HUES6 (cell line): ENCODE results near the gene KLF9.

ENCODE experiments used
- H3K27ac ChIP-seq: 2 replicates; pipeline ENCODE4 v1.7.0; 2013; ENCODE audit warnings: low read depth, mild to moderate bottlenecking, low read length, inconsistent platforms
- H3K27me3 ChIP-seq: 2 replicates; pipeline ENCODE4 v1.6.1; 2013; ENCODE audit warnings: low read length; ENCODE audit not compliant: control insufficient read depth, insufficient read depth
- H3K36me3 ChIP-seq: 2 replicates; pipeline ENCODE4 v1.6.1; 2013; ENCODE audit warnings: low read length; ENCODE audit not compliant: control insufficient read depth, insufficient read depth
- H3K4me1 ChIP-seq: 2 replicates; pipeline ENCODE4 v1.6.1; 2013; ENCODE audit warnings: low read length; ENCODE audit not compliant: control insufficient read depth, insufficient read depth
- H3K4me3 ChIP-seq: 2 replicates; pipeline ENCODE4 v1.5.1; 2013; ENCODE audit warnings: low read depth, low read length
- H3K9ac ChIP-seq: one replicate; pipeline ENCODE4 v1.6.1; 2013; ENCODE audit warnings: mild to moderate bottlenecking, low read length
- H3K9me3 ChIP-seq: 2 replicates; pipeline ENCODE4 v1.6.1; 2013; ENCODE audit warnings: low read depth, low read length; ENCODE audit not compliant: control insufficient read depth, insufficient read depth

KLF9 gene

DNA sequence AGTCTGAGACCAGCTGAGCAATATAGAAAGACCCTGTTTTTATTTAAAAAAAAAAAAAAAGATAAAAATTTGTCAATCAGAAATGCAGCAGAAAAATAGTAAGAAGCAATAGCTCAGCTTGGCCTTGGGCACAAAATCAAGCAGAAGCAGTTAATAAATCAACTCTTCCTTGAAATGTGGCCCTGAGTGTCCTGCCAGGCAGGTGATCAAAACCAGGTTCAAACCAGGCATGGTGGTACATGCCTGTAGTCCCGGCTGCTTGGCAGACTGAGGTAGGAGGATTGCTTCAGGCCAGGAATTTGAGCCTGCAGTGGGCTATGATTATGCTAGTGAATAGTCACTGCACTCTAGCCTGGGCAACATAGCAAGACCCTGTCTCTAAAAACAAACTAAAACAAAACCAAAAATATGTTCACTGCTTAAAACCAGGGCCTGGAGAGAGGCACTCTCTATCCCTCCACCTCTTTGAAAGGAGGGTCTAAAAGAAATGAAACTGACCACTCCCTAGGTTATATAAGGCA is 27.9 kb upstream of the KLF9 start:
- H3K27me3 ChIP-seq = no peaks in the 10 kb centered on the region
- H3K4me3 ChIP-seq = no peak overlapping the region
- H3K9me3 ChIP-seq = no peaks in the 10 kb centered on the region
- H3K27ac ChIP-seq = no peak overlapping the region
- peaks cover 3% of the 10 kb centered on the region; the same call in 1 of the 2 replicates for H3K4me1 ChIP-seq
- no peaks in the 10 kb centered on the region for H3K36me3 ChIP-seq
- no peak overlapping the region for H3K9ac ChIP-seq

DNA sequence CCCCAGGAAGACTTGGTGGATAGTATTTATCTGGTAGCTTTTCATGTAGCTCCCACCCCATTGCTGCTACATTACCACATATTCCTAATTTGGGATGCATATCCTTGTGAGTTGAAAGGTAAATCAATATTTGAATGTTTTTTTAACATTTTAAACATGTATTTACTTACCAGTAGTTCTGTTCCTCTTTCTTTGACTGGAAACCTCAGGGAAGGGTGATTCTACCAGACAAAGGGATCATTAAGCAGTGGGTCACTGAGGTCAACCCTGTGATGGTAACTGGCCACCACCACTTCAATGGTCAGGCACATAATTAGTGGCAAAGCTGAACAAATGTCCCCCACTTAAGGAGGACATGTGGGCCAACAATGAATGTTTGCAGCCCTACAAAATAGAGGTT is 27.2 kb upstream of the KLF9 start:
- Histone ChIP-seq H3K4me3 (no peak overlapping the region), H3K36me3 (no peaks in the 10 kb centered on the region), H3K9ac (no peak overlapping the region), H3K9me3 (no peaks in the 10 kb centered on the region), H3K4me1 (peaks cover 3% of the 10 kb centered on the region; the same call in 1 of the 2 replicates), H3K27ac (no peak overlapping the region), H3K27me3 (no peaks in the 10 kb centered on the region)

DNA sequence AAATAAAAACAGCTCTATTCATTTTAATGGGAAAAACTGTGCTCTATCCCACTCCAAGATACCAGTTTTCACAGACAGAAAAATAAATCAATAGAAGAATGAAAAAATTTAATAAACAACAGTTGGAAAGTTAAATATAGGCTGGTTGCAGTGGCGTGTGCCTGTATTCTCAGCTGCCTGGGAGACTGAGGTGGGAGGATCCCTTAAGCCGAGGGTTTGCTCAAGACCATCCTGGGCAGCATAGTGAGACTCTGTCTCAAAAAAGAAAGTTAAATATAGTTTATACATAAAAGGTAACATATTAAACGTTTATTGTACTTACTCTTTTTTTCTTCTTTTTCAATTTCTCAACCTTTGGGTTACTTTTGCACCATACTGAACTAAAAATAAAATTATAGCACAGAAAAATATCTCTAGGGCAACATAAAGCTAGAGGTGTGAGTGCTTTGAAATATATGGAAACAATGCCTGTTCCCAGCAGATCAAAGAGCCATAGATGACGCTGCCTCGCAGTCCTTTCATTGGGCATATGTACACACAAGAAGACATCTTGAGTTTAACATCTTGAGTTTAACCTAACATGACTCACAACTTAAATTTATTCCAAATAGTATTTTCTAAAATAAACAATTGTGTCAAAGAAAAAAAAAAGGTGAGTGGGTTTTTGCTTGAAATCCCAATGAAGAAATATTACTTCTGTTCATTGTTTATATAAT is 25.7 kb upstream of the KLF9 start:
- Histone ChIP-seq H3K27me3 (no peaks in the 10 kb centered on the region), H3K9ac (no peak overlapping the region), H3K27ac (no peak overlapping the region), H3K36me3 (no peaks in the 10 kb centered on the region), H3K4me1 (peaks cover 3% of the 10 kb centered on the region; the same call in 1 of the 2 replicates), H3K9me3 (no peaks in the 10 kb centered on the region), H3K4me3 (no peak overlapping the region)

DNA sequence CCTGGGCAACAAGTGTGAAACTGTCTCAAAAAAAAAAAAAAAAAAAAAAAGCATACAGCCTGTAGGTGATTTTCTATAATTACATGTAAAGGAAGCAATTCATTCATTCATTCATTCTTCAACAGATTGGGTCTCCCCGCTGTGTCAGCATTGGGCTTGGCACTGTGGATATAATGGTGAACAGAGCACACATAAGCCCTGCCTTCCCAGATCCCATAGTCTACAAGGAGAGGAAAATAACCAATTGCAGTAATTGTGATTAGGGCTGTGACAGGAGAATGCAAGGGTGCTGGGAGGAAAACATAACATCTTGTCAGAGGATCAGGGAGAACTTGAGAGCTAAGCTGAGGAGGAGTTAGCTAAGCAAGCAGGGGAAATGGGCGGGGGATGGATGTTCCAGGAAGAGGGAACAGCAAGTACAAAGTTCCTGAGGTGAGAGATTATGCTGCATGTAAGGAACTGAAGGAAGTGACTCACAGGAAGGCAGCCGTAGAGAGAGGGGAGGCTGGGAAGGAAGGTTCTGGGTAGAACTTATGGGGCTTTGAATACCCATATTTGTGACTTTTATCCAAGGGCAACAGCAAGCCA is 24.0 kb upstream of the KLF9 start:
- Histone ChIP-seq H3K27me3 (no peaks in the 10 kb centered on the region), H3K9ac (no peak overlapping the region), H3K27ac (no peak overlapping the region)

DNA sequence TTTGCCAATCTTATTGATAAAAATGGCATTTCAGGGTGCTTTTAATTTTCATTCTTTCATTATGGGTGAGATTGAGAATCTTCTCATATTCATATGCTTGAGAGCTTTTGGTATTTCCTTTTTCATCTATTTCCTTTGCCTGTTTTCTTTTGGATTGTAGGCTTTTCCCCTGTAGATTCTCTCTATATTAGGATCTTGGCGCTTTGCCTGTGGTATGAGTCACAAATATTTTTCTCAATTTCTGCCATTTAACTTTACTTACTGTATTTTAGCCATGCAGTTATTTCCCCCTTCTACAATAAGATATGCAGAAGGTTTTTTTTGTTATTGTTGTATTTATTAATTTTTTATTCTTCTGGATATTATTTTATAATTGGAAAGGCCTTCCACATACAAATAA is 21.5 kb upstream of the KLF9 start:
- Histone ChIP-seq H3K27ac (no peak overlapping the region), H3K4me3 (no peak overlapping the region), H3K4me1 (peaks cover 3% of the 10 kb centered on the region; the same call in 1 of the 2 replicates), H3K27me3 (no peaks in the 10 kb centered on the region), H3K9me3 (no peaks in the 10 kb centered on the region), H3K9ac (no peak overlapping the region), H3K36me3 (no peaks in the 10 kb centered on the region)

More for the DNA sequence above, 24.0 kb upstream of the KLF9 start:
- Histone ChIP-seq H3K9me3 (no peaks in the 10 kb centered on the region), H3K36me3 (no peaks in the 10 kb centered on the region), H3K4me3 (no peak overlapping the region), H3K4me1 (peaks cover 3% of the 10 kb centered on the region; the same call in 1 of the 2 replicates)

DNA sequence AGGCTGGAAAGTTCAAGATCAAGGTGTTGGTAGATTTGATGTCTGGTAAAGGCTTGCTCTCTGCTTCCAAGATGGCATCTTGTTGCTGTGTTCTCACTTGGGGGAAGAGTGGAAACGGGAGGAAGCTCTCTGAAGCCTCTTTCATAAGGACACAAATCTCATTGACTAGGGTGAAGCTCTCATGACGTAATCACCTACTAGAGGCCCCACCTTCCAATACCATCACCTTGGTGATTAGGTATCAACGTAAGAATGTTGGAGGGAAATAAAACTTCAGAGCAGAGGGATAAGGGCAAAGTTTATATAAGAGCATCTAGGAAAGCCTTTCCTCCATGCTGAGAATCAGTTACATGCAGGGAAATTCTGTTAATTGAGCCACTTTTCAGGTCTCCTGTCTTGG is 15.4 kb upstream of the KLF9 start:
- no peak overlapping the region for H3K9ac ChIP-seq
- peaks cover 4% of the 10 kb centered on the region for H3K4me1 ChIP-seq
- H3K9me3 ChIP-seq = no peaks in the 10 kb centered on the region
- no peaks in the 10 kb centered on the region; the same call in 1 of the 2 replicates for H3K27me3 ChIP-seq
- no peak overlapping the region for H3K27ac ChIP-seq
- H3K36me3 ChIP-seq = no peaks in the 10 kb centered on the region
- H3K4me3 ChIP-seq = no peak overlapping the region

DNA sequence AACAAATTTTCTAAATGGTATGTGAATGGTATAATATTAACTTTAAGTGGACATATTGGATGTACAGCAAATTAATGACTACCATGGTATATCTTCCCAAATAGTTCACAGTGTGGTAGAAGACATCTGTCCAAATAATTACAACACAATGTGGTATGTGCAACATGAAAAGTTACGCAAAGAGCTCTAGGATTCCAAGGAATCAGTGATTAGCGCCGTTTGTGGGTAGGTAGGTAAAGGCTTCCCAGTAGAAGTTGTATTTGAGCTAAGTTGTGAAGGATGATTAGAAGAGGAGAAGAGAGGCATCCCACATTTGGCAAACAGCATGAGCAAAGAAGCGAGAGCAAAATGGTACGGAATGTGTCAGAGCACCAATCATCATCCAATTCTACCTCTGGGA is 14.3 kb upstream of the KLF9 start:
- Histone ChIP-seq H3K27me3 (no peaks in the 10 kb centered on the region; the same call in 1 of the 2 replicates), H3K9me3 (no peaks in the 10 kb centered on the region), H3K27ac (no peak overlapping the region), H3K36me3 (no peaks in the 10 kb centered on the region), H3K4me1 (peaks cover 4% of the 10 kb centered on the region), H3K4me3 (no peak overlapping the region), H3K9ac (no peak overlapping the region)

DNA sequence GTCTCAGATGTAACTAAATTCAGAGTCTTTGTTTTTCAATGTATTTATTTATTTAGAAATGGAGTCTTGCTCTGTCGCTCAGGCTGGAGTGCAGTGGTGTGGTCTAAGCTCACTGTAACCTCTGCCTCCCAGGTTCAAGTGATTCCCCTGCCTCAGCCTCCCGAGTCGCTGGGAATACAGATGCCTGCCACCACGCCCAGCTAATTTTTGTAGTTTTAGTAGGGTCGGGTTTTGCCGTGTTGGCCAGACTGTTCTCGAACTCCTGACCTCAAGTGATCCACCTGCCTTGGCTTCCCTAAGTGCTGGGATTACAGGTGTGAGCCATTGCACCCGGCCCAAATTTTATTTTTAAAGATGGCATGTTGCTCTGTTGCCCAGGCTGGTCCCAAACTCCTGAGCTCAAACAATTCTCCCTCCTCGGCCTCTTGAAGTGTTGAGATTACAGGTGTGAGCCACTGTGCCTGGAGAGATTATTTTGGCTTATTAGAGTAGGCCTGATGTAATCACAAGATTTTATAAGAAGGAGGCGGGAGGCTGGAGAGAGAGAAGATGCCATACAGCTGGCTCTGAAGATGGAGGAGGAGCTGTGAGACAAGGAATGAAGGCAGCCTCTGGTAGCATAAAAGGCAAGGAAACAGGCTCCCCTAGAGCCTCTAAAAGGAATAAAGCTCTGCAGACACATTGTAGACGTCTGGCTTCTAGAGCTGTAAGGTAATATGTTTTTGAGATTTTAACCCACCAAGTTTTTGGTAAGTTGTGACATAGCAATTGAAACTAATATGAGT is 12.9 kb upstream of the KLF9 start:
- no peak overlapping the region for H3K9ac ChIP-seq

DNA sequence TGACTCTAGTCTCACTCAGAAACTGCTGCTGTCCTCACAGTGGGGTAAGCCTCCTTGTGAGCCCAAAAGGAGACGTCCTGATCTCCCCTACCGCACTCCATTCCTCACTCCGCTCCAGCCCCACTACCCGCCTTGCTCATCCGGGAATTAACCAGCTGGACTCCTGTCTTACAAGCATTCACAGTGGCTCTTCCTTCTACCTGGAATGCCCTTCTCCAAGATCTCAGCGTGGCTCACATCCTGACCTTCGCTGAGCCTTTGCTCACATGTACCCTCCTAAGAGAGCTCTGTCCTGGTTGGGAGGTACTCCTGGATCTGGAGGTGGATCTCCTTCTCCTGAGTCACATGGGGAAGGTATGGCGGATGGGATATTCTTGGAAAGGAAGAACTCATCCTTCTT is 10.7 kb upstream of the KLF9 start:
- no peaks in the 10 kb centered on the region for H3K36me3 ChIP-seq
- H3K27ac ChIP-seq = no peak overlapping the region
- no peak overlapping the region for H3K4me3 ChIP-seq
- H3K4me1 ChIP-seq = peaks cover 21% of the 10 kb centered on the region
- H3K27me3 ChIP-seq = peaks cover 16% of the 10 kb centered on the region
- no peak overlapping the region for H3K9ac ChIP-seq
- H3K9me3 ChIP-seq = no peaks in the 10 kb centered on the region

More for the DNA sequence above, 12.9 kb upstream of the KLF9 start:
- Histone ChIP-seq H3K27me3 (peaks cover 5% of the 10 kb centered on the region), H3K27ac (no peak overlapping the region), H3K9me3 (no peaks in the 10 kb centered on the region), H3K36me3 (no peaks in the 10 kb centered on the region), H3K4me1 (peaks cover 5% of the 10 kb centered on the region), H3K4me3 (no peak overlapping the region)

DNA sequence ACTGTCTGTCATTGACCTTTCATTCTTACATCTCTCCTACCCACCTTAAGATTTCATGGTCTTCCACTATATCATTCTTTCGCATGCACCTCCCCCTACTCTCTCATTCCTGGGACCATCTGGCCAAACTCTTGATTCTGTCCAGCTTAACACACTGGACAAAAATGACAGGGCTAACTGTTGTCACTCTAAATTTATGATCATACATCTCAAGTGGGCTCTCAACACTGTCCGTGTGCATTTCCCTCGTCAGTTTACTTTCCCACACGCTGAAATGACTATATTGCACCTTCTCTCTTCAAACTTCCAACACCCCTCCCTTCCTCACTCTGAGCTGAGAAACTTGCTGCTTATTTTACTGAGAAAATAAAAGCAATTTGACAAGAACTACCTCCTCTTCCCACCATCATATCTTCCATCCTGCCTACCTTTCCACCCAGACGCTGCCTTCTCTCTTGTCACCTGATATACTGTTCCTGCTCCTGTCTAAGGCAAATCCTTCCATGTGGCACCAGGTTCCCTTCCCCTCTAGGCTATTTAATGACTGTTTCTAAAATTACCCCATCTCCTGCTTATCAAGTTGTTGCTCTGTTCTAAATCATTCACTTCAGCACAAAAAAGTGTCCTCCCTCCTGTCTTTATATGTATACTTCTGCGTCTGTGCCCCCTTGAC is 8.1 kb upstream of the KLF9 start:
- Histone ChIP-seq H3K9ac (no peak overlapping the region), H3K27me3 (peaks cover 16% of the 10 kb centered on the region), H3K4me3 (no peak overlapping the region), H3K9me3 (no peaks in the 10 kb centered on the region), H3K36me3 (no peaks in the 10 kb centered on the region), H3K27ac (no peak overlapping the region), H3K4me1 (peaks cover 21% of the 10 kb centered on the region)
